ENCODE measurements around the gene IHH.

IHH gene

DNA sequence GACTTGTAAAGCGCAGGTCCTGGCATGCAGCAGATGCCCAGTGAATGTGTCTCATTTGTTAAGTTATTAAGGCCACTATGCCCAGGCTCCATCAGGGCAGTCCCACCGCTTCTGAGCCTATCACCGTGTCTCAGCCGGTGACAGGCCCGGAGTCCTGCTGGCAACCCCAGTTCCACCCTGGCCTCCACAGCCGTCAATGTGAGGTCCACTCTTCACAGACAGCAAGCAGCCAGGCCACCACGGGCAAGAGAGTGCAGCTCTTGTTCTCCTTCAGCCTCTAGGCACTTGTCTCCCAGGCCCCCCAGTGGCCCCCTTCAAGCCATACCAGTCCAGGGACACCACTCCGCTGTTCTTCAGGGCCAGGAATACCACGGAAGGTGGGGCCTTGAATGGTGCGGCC lies 42.0 kb downstream of the IHH start:
- no peak for DNase-seq (ENCODE audit: low read depth)

DNA sequence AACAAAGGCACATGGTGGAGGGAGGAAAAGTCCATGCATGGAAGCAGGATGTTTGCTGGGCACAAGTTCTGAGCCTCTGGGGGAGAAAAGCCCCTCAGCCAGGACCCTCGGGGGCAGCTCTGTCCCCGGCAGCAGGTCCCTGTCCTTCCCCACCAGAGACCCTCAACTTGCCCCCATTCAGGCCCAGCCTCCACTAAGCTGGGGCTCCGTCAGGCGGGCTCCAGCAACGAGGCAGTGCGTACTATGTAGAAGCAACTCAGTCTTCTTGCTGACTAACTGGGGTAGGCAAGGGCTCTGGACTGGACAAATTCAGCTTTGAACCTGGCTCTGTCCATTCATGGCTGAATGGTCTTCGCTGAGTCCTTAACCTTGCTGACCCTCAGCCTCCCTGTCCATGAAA lies 42.4 kb downstream of the IHH start:
- no peak for DNase-seq (ENCODE audit: low read depth)

DNA sequence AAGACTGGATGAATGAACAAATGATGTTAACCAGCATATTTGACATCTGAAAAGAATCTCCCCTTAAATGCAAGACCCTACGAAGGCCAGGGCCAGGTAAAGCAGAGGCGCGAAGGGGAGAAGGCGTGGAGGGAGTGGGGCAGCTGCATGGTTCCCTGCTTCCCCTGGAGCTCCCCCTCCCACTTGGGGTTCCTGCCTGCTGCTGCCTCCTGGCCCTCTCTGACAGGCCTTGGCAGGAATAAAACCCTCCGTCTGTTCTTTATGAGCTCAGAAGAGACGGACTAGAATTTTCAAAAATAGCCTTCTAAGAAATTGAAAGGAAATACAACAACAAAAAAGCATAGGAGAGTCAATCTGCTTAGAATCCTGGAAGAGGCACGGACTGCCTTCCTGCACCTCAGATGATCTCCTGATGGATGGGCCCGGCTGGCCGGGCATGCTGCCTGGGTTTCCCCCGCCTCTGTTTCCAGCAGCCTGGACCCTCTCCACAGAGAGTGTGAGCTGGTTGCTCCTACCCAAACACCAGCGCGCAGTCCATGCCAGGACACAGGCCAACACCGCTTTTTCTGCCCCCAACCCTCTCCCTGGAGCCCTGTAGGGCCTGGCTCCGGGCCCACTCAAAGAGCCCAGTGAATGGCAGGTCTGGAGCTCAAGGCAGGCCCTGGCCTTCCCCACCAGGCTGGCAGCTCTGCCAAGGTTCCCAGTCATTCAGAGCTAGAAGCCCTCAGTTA lies 43.4 kb downstream of the IHH start:
- no peak for DNase-seq (ENCODE audit: low read depth)

DNA sequence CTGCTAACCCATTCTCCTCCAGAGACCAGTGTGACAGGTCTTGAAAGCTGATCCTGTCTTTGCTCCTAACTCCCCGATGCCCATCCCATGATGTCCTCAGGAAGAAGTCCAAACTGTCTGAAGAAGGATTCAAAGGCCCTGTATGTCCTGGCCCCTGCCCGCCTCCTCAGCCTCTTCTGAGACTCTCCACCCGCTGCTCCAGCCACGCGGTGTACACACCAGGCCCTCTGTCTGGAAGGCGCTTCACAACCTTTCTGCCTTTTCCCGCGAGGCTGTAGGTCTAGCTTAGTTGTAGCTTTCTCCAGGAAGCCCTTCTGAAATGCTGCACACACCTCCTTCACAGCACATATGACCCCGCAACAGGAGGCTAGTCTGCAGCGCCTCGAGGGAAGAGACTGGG lies 44.0 kb downstream of the IHH start:
- DNase-seq (ENCODE audit: low read depth) = no peak

DNA sequence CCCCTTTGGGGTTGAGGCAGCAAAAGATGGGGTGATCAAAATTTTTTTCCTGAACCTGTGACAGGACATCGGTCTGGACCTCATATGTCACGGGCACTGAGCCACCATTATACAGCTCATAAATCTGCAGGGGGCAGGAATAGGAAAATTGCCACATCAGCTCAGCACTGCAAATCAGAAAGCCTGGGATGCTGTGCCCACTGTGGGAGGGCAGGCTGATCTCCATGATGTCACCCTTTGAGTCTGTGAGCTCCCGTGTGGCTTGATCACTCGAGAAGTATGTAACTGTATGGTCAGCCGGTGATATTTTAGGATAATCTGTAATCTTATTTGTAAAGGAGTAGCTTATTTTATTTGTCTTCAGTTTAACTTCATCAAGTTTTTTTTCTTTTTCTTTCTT lies 49.8 kb downstream of the IHH start:
- no peak for DNase-seq (ENCODE audit: low read depth)

DNA sequence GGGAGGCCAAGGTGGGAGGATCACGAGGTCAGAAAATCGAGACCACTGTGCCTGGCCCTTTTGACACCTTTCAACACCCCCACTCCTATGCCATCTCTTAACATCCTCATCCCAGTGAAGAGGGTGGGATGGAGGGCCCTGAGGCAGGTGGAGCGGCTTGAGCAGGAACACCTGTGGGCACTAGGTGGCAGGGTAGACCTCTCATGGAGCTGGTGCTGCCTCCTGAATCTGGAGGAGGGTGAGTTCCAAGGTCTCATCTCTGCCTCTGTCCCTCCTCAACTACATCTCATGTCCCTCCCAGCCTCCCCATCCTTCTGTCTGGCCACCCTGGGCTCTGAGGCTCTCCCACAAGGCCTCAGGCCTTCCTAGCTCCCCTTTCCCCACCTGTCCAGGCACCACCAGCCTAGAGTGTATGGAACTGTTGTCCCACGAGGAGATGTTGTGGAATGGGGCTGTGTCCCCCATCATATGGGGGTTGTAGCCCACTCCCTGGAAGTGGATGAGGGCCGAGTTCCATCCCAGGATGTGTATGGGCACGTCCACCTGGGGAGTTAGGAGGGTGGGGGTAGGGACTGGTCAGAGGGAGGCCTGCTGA lies 50.5 kb downstream of the IHH start:
- no peak for DNase-seq (ENCODE audit: low read depth)

DNA sequence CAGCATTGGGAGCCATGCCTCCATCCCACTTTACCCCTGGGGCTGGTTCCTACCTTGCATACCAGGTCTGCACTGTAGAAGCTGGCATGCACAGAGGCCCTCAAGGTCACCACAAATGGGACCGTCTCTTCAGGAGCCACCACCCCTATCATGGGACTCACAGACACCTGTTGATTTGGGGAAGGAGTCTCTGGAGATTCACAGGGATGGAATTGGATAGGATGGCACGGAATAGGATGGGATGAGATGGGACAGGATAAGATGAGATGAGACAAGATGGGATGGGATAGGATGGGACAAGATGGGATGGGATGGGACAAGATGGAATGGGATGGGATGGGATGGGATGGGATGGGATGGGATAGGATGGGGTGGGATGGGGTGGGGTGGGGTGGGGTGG lies 51.4 kb downstream of the IHH start:
- DNase-seq (ENCODE audit: low read depth) = no peak

All from T-helper 22 cell (primary cell).